SU-DHL-6 (cell line): ENCODE results near the gene AMN1.

Source experiments
- H2AFZ ChIP-seq: fragments of 200-600 bp; sonication (generic); 2 replicates; pipeline ENCODE4 v1.6.1; 2014; ENCODE audit warnings: low read depth, mild to moderate bottlenecking, moderate library complexity, mixed read lengths, antibody characterized with exemption, low read length; ENCODE audit not compliant: severe bottlenecking
- H3F3A ChIP-seq: fragments of 200-600 bp; shearing (Covaris generic); 2 replicates; pipeline ENCODE4 v1.6.0; 2016; ENCODE audit warnings: antibody characterized with exemption, mild to moderate bottlenecking; ENCODE audit not compliant: insufficient read depth
- H3K27ac ChIP-seq: fragments of 200-600 bp; sonication (generic); 2 replicates; pipeline ENCODE4 v1.5.1; 2016; ENCODE audit warnings: low read depth, mild to moderate bottlenecking, low read length, moderate library complexity, mixed read lengths
- H3K27me3 ChIP-seq: fragments of 200-600 bp; sonication (generic), shearing (Covaris generic); 2 replicates; pipeline ENCODE4 v1.6.0; 2014; ENCODE audit warnings: mild to moderate bottlenecking, low read length
- H3K36me3 ChIP-seq: fragments of 200-600 bp; sonication (generic); 2 replicates; pipeline ENCODE4 v1.6.1; 2014; ENCODE audit warnings: mild to moderate bottlenecking, low read length, mixed read lengths
- H3K4me2 ChIP-seq: fragments of 300-600, 200-600 bp; shearing (Covaris generic), sonication (generic); 2 replicates; pipeline ENCODE4 v1.6.0; 2014; ENCODE audit warnings: low read length, low read depth, mild to moderate bottlenecking; ENCODE audit not compliant: poor library complexity, severe bottlenecking
- H3K4me3 ChIP-seq: fragments of 200-600 bp; sonication (generic); 2 replicates; pipeline ENCODE4 v1.5.1; 2014; ENCODE audit warnings: antibody characterized with exemption, low read length, mild to moderate bottlenecking, mixed read lengths; ENCODE audit not compliant: insufficient read depth, poor library complexity, severe bottlenecking
- H3K79me2 ChIP-seq: fragments of 200-600 bp; sonication (generic); 2 replicates; pipeline ENCODE4 v1.6.1; 2014; ENCODE audit warnings: mild to moderate bottlenecking, low read length, moderate library complexity; ENCODE audit not compliant: insufficient read depth
- H3K9ac ChIP-seq: fragments of 200-600 bp; sonication (generic); 2 replicates; pipeline ENCODE4 v1.7.0; 2014; ENCODE audit warnings: mild to moderate bottlenecking, low read length
- H3K9me2 ChIP-seq: fragments of 200-600 bp; sonication (generic); replicated peaks from 2 replicates; pipeline ENCODE4 v1.6.1; 2014; ENCODE audit warnings: low read length; ENCODE audit not compliant: insufficient read depth
- H3K9me3 ChIP-seq: fragments of 200-600 bp; sonication (generic); 2 replicates; pipeline ENCODE4 v1.6.1; 2014; ENCODE audit warnings: low read length, mixed read lengths; ENCODE audit not compliant: insufficient read depth
- H4K20me1 ChIP-seq: fragments of 200-600 bp; sonication (generic); 2 replicates; pipeline ENCODE4 v1.6.1; 2014; ENCODE audit warnings: low read depth, mild to moderate bottlenecking, antibody characterized with exemption, low read length, moderate library complexity, mixed read lengths
- CTCF ChIP-seq: fragments of 200-600 bp; sonication (generic); IDR thresholded peaks from one replicate; pipeline ENCODE4 v1.5.1; 2017; ENCODE audit warnings: antibody characterized with exemption, mild to moderate bottlenecking, low read length, moderate library complexity; ENCODE audit not compliant: insufficient read depth, poor library complexity, severe bottlenecking
- EZH2phosphoT487 ChIP-seq: fragments of 200-600 bp; sonication (generic), shearing (Covaris generic); conservative IDR thresholded peaks from 2 replicates; pipeline ENCODE4 v1.6.1; 2018; ENCODE audit warnings: mild to moderate bottlenecking, antibody characterized with exemption, low read length, moderate library complexity, mixed read lengths

The AMN1 gene

GRCh38 chr12:31772685-31773222 is 43.9 kb upstream of the AMN1 start:
- H3K27me3 ChIP-seq: no peaks in the 10 kb centered on the region
- no peak overlapping the region for H3K27ac ChIP-seq
- no peak overlapping the region for H3K9ac ChIP-seq
- TF ChIP-seq CTCF (no peak), EZH2phosphoT487 (no peak)
- no peaks in the 10 kb centered on the region for H3F3A ChIP-seq
- H3K36me3 ChIP-seq: no peaks in the 10 kb centered on the region
- H2AFZ ChIP-seq: no peak overlapping the region
- no peaks in the 10 kb centered on the region for H4K20me1 ChIP-seq
- no peak overlapping the region for H3K4me2 ChIP-seq
- no peaks in the 10 kb centered on the region for H3K9me3 ChIP-seq
- H3K79me2 ChIP-seq: no peaks in the 10 kb centered on the region
- no peaks in the 10 kb centered on the region for H3K9me2 ChIP-seq
- no peak overlapping the region for H3K4me3 ChIP-seq

GRCh38 chr12:31772186-31772585 is 43.4 kb upstream of the AMN1 start:
- no peak overlapping the region for H3K9ac ChIP-seq
- H3F3A ChIP-seq: no peaks in the 10 kb centered on the region
- H3K4me3 ChIP-seq: no peak overlapping the region
- no peaks in the 10 kb centered on the region for H3K27me3 ChIP-seq
- no peak overlapping the region for H3K27ac ChIP-seq
- H3K79me2 ChIP-seq: no peaks in the 10 kb centered on the region
- H2AFZ ChIP-seq: no peak overlapping the region
- no peaks in the 10 kb centered on the region for H4K20me1 ChIP-seq
- TF ChIP-seq EZH2phosphoT487 (no peak), CTCF (no peak)
- no peaks in the 10 kb centered on the region for H3K36me3 ChIP-seq
- no peaks in the 10 kb centered on the region for H3K9me3 ChIP-seq
- no peak overlapping the region for H3K4me2 ChIP-seq
- no peaks in the 10 kb centered on the region for H3K9me2 ChIP-seq

GRCh38 chr12:31768046-31768445 is 39.2 kb upstream of the AMN1 start:
- Histone ChIP-seq H3K9me3 (no peaks in the 10 kb centered on the region), H3F3A (peaks cover 9% of the 10 kb centered on the region; the same call in 1 of the 2 replicates)

More at GRCh38 chr12:31768046-31768445, 39.2 kb upstream of the AMN1 start:
- Histone ChIP-seq H3K4me2 (peak overlapping the region; percentile 22), H3K36me3 (no peaks in the 10 kb centered on the region), H3K9ac (no peak overlapping the region), H4K20me1 (no peaks in the 10 kb centered on the region), H3K79me2 (no peaks in the 10 kb centered on the region), H3K27me3 (no peaks in the 10 kb centered on the region), H3K27ac (no peak overlapping the region), H3K4me3 (no peak overlapping the region), H2AFZ (peak overlapping the region; percentile 7), H3K9me2 (no peaks in the 10 kb centered on the region)
- TF ChIP-seq CTCF (no peak), EZH2phosphoT487 (no peak)
